GM18526 (cell line): ENCODE measurements around the gene MAP3K4.

ENCODE experiments used
- POLR2A ChIP-seq: IDR thresholded peaks from 3 replicates; pipeline ENCODE4 v1.6.1; 2011; ENCODE audit not compliant: insufficient read length; ENCODE audit errors: extremely low read depth

MAP3K4 gene

DNA sequence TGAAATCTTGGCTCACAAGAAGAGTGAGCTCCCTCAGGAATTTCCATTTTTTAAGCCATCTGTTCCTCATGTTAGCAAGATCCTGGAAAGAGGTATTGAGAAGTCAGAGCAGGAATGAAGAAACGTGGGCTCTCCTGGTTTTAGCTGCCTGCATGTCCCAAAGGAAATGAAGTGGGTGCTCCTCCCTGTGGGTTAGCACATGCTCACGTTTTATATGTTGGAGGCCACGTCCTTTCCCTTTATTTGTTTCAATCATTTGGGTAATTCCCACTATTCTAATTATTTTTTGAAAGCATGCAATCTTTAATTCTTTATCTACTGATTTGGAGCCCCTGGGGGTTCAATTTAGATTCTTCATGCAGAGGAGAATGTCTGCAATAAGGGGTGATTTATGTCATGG, 4.3 kb upstream of the MAP3K4 start:
- TF ChIP-seq POLR2A: no peak

DNA sequence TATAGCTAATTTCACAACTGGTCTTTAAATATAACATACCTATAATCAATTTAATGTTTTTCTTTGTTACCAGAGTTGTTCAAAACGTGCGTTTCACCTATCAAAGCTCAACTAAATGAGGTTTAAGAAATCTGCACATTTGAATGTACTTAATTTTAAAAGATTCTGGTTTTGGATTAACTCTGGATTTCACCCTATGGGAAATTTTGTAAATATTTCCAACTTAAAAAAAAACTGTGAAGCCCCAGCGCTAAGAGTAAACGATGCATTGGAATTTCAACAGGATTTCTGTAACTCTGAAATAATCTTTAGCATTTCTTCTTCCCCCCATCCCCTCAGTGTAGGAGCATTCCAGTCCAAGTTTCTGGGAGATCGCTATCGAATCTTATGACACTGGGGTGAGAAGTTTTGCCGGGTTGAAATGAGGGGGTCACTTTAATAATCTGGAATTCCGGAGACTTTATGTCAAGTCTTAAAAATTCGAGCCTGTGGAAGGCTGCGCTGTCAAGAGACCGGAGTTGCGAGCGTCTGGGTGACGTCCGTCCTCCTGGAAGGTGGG, 643 bp upstream of the MAP3K4 start:
- TF ChIP-seq POLR2A: no peak

DNA sequence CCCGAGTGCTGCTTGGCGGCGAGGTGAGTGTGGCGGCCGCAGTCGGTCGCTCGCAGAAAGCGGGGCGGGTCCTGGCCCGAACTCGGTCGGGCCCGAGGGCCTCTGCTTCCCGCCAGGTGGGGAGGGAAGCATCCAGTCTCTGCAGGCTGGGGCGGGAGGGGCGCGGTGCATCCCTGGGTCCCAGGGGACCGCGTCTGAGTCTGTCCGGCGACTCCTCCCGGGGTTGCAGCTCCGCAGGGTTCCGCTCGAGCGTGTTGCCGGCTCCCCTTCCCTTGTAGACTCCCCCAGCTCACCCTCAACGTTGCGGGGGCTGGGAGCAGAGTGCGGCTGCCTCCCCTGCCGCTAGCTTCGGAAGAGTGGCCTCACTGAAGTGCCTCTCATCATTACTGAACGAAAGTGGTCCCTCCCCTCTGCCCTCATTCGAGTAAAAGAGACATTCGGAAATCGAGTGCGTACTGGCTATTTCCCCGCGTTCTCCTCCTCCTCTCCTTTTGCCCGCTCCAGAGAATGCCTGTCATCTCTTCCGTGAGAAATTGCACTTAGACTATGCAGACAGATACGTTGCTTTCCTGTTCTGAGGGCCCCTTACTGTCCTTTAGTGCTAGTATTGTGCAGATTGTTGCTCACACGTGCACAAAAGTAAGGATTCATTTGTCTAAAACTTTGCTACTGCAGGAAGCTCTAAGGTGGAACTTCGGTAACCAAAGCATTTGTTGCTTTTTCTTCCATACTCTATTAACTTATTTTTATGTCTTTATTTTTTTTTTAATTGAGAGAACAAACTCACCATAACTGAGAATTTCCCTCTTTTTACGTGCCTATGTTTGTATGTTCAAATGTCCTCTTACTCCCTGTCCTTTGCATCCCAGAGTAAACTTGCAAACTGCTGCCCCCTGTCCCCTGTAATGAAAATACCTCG, 751 bp downstream of the MAP3K4 start:
- TF ChIP-seq POLR2A: peak; percentile 54

DNA sequence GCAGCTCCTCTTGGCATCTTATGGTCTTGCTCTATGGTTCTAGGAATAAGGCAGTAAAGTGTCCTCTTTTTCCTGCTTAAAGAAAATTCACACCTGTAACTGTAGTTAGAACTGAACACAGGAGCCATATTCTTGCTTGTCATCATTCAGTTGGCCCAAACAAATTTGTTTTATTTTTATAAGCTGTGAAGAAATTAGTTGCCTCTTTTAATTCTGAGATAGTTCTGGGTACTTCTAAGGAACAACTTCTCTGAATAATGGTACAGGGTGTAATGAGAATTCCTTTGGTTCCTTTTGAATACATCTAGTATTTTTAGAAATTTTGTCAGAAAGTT, 1.4 kb downstream of the MAP3K4 start:
- no peak for TF ChIP-seq POLR2A

DNA sequence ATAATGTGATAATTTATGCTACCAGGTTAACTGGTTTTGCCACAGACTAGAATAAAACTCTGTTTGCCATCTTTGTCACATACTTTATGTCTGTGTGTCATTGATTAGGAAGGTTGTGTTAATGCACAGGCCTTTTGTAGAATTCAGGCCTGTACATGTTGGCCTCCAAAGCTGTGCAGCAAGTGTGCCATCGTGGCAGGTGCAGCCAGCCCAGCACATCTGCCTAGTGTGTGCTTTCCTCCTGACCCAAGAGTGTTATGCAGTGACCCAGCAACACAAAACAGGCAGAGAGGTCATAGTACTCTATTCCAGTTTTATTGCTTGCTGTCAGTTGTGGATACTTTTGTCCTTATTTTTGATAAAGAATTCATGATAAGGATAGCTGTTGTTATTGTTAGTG, 3.7 kb downstream of the MAP3K4 start:
- no peak for TF ChIP-seq POLR2A

DNA sequence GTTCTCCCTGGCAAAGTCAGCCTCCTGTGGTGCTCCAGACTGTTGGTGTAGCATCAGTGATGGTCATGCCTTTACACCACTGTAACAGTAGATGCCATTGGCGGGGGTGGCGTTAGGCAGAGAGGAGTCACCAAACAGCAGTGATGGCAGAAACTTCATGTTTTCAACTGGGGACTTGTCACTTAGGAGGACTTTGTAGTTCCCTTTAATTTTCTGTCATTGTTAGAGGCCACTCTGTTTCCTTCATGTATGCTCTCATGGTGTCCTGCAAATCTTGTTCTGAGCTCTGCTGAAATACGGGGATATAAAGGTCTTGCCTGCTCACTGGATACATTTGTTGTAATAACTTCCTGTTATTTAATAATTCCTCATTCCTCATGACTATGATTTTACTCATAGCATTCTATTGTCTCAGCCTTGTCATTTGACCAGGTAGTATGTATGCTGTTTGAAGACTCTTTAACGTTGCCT, 4.6 kb downstream of the MAP3K4 start:
- TF ChIP-seq POLR2A: no peak

DNA sequence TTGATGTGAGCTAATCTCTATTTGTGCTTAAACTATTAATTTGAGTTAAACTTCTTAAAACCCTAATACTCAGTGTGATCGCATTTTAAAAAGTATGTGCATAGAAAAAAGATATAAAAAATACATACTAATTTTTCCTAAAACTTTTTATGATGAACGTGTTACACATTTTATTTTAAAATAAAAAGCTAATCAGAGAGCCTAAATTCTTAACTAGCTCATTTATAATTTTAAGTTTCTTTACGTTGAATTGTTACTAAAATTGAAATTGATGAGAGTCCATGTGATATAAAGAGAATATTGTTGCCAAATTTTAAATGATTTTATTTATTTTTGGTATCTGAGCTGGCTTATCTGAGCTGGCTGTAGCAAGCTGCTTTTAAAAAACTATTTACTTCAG, 6.6 kb downstream of the MAP3K4 start:
- TF ChIP-seq POLR2A: no peak

DNA sequence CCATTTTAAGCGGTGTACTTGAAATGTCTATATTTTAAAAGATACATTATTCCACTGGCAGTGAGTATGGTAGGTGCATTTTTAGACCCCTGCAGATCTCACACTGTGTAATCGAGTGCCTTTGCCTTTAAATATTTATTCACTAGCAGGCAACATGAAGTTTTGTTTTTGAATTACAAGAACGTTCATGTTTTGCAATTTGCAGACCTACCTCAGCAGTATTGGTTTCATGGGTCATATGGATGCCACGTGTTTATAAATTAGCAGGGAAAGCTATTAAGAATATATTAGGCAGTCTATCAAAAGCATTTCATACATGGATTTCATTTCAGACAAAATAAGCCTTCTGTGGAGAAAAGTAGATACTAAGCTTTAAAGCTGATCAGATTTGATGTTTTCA, 7.2 kb downstream of the MAP3K4 start:
- no peak for TF ChIP-seq POLR2A

DNA sequence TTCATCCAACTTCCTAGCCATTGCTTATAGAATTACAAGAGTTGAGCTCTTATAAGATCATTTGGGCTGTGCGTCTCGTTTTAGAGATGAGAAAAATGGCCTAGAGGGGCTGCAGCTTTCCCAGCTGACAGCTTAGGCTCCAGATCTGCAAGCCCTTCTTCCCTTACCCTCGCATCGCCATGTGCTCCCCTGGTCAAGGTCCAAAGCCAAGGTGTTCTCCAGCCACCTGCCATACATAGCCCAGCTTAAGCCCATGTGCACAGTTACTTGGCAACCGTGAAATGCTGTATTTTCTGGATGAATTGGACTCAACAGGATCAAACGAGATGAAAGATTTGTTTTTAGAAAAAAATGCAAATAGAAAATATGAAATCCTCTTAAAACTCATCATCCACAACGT, 7.9 kb downstream of the MAP3K4 start:
- no peak for TF ChIP-seq POLR2A

DNA sequence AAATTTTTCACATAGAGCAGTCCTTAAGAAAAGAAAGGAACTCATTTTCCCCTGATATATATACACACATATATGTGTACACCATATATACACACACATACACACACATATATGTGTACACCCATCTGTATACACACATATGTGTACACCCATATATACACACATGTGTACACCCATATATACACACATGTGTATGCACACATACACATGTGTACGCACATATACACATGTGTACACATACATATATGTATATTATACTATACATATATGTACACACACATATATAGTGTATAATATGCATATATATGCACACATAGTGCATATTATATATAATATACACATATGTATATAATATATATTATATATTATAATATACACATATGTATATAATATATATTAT, 9.1 kb downstream of the MAP3K4 start:
- TF ChIP-seq POLR2A: no peak

DNA sequence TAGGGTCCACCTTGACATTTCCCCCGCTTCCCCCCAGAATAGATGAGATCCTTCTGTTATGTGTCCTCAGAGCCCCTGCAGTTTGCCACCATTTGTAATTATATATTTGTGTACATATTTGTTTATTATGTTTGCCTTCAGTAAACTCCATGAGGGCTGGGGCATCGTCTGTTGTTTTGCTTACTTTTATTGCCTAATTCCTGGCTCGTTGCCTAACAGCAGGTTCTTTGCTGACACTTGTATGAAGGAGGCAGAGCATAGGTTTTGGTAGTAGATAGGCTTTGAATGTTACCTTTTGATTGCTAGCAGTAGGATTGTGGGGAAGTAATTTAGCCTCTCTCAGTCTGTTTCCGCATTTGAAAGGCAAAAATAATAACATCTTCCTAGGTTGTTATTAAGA, 9.9 kb downstream of the MAP3K4 start:
- no peak for TF ChIP-seq POLR2A

DNA sequence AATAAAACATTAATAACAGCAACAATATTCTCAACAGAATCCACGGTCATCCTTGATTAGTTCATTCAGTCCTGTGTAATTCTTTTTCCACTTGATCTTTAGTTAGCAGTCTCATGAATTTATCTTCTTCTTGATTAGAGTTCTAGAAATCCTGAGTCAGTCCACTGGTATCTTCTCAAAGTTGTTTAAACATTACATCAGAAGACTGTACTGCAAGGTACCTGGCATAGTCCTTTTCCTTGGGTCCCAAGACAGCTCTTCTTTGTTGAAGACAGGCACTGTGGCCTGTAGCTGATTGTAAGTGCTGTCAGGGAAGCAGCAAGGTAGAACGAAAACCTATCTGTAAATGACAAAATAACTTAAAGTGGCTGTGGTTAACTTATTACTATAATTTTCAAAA, 11.8 kb downstream of the MAP3K4 start:
- no peak for TF ChIP-seq POLR2A

DNA sequence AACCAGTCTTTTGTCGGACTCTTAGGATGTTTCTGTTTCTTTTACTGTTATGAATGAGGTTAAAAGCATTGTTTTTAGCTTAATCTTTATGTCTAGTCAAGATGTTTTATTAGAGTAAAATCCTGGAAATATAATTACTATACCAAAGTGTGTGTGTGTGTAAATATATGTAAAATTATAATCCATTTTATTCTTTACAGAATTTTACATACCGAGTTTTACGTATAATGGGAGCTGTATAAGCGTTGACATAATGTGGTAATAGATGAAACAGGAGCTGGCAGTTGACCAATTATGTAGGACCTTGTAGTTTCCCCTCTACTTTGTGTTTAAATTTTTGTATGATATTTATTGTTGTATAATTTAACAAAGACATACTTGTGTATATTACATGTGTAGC, 16.7 kb downstream of the MAP3K4 start:
- no peak for TF ChIP-seq POLR2A

DNA sequence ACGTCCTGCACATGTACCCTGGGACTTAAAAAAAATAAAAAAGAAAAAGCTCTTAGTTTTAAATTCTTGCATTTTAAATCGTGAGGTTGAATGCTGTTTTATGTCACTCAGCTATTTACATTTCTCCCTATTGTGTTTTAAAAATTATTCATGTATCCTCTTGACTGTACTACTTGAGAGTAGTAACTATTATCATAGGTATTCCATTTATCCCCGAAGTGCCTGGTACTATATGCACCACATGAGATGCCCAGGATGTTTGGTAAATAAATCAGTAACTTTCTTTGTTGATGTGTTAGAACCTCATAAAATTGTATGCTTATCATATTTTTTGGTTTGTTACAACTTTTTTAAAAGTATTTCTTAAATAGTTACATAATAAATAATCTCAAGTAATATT, 18.4 kb downstream of the MAP3K4 start:
- TF ChIP-seq POLR2A: no peak

DNA sequence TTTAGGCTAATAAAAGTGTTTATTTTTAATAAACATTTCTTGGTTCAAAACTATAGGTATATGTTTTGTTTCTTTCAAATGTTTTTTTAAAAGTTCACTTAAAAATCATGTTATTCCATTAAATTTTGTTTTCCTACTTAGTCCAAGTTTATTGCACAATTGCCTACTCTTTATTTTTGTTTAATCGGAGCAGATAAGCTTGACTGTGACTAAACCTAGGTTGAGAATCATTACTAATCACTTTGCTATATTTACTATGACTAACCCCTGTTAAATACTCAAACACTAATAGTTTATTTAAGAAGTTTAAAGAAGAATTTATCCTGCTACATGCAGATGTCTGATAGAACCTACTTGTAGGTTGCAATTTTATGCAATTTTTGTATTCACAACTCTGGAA, 18.8 kb downstream of the MAP3K4 start:
- TF ChIP-seq POLR2A: no peak
